HEK293 (cell line): ENCODE measurements around the gene SORL1.

Source experiments
- CTCF ChIA-PET: fragments of 350-600 bp; formaldehyde crosslinking; extraction: SDS; loops from one replicate; lab custom pipeline; 2021; ENCODE audit warnings: antibody characterized with exemption; lab: Yijun Ruan, JAX
- POLR2A ChIA-PET: fragments of 300-600 bp; formaldehyde crosslinking; extraction: SDS; loops from one replicate; lab custom pipeline; 2020; ENCODE audit warnings: antibody characterized with exemption, inconsistent platforms; lab: Yijun Ruan, JAX
- H3K27ac ChIP-seq: fragments of 200-500 bp; sonication (Bioruptor generic); 2 replicates; pipeline ENCODE4 v1.5.1; 2014; ENCODE audit warnings: low read depth, low read length, control low read depth, inconsistent platforms; ENCODE audit errors: extremely low read depth
- H3K36me3 ChIP-seq, 2 experiments: fragments of 200-500 bp in 1 of 2; sonication (Bioruptor generic) in 1 of 2; 1 replicate in 1 of 2; 2 replicates in 1 of 2; pipeline ENCODE4 v1.5.1; 2014 to 2017; ENCODE audit warnings: inconsistent platforms in 2 of 2, low read length in 2 of 2; ENCODE audit not compliant: control insufficient read depth in 2 of 2, insufficient read depth in 1 of 2
- H3K4me1 ChIP-seq: fragments of 200-500 bp; sonication (Bioruptor generic); 2 replicates; pipeline ENCODE4 v1.5.1; 2014; ENCODE audit warnings: mild to moderate bottlenecking, low read length, inconsistent platforms; ENCODE audit not compliant: control insufficient read depth, insufficient read depth
- H3K4me3 ChIP-seq: 2 replicates; pipeline ENCODE4 v1.5.1; 2011; ENCODE audit warnings: low read depth, mild to moderate bottlenecking, control low read depth, low read length, moderate library complexity
- H3K9me3 ChIP-seq: fragments of 200-500 bp; sonication (Bioruptor generic); 2 replicates; pipeline ENCODE4 v1.5.1; 2014; ENCODE audit warnings: low read depth, low read length, inconsistent platforms; ENCODE audit not compliant: control insufficient read depth, insufficient read depth
- GFI1B ChIP-seq: fragments of 450-650 bp; formaldehyde crosslinking; IDR thresholded peaks from 2 replicates; pipeline ENCODE4 v1.5.1; 2016; ENCODE audit warnings: missing biosample characterization, missing genetic modification characterization
- REST ChIP-seq: fragments of 450-650 bp; formaldehyde crosslinking; IDR thresholded peaks from 2 replicates; pipeline ENCODE4 v1.5.1; 2016; ENCODE audit warnings: missing biosample characterization, missing genetic modification characterization
- WT1 ChIP-seq: fragments of 450-650 bp; formaldehyde crosslinking; IDR thresholded peaks from 2 replicates; pipeline ENCODE4 v1.5.1; 2016; ENCODE audit warnings: missing biosample characterization, missing genetic modification characterization
- ZNF214 ChIP-seq: fragments of 450-650 bp; formaldehyde crosslinking; IDR thresholded peaks from 2 replicates; pipeline ENCODE4 v1.5.1; 2017; ENCODE audit warnings: missing biosample characterization, mild to moderate bottlenecking, missing genetic modification characterization, borderline replicate concordance
- ZNF24 ChIP-seq: fragments of 450-650 bp; formaldehyde crosslinking; IDR thresholded peaks from 2 replicates; pipeline ENCODE4 v1.5.1; 2016; ENCODE audit warnings: missing biosample characterization, missing genetic modification characterization
- ZNF280D ChIP-seq: fragments of 450-650 bp; formaldehyde crosslinking; IDR thresholded peaks from 2 replicates; pipeline ENCODE4 v1.5.1; 2016; ENCODE audit warnings: missing biosample characterization, missing genetic modification characterization
- ZNF398 ChIP-seq: fragments of 450-650 bp; formaldehyde crosslinking; IDR thresholded peaks from 2 replicates; pipeline ENCODE4 v1.5.1; 2017; ENCODE audit warnings: missing biosample characterization, missing genetic modification characterization
- ZNF555 ChIP-seq: fragments of 450-650 bp; formaldehyde crosslinking; conservative IDR thresholded peaks from 2 replicates; pipeline ENCODE4 v1.5.1; 2017; ENCODE audit warnings: missing biosample characterization, mild to moderate bottlenecking, missing genetic modification characterization, inconsistent platforms
- ZNF654 ChIP-seq: fragments of 450-650 bp; formaldehyde crosslinking; IDR thresholded peaks from 2 replicates; pipeline ENCODE4 v1.5.1; 2016; ENCODE audit warnings: low read depth, missing biosample characterization, missing genetic modification characterization
- ZNF670 ChIP-seq: fragments of 450-650 bp; formaldehyde crosslinking; IDR thresholded peaks from 2 replicates; pipeline ENCODE4 v1.5.1; 2016; ENCODE audit warnings: missing biosample characterization, missing genetic modification characterization, low read depth
- ZNF677 ChIP-seq: fragments of 450-650 bp; IDR thresholded peaks from 2 replicates; pipeline ENCODE4 v1.5.0; 2018; ENCODE audit warnings: missing biosample characterization, mild to moderate bottlenecking, missing genetic modification characterization, moderate library complexity
- ZNF830 ChIP-seq: fragments of 450-650 bp; IDR thresholded peaks from 2 replicates; pipeline ENCODE4 v1.5.0; 2018; ENCODE audit warnings: missing biosample characterization, missing genetic modification characterization, low read depth, mild to moderate bottlenecking, moderate library complexity
- TF ChIP-seq, protein P1 (sequence below): fragments of 450-650 bp; formaldehyde crosslinking; IDR thresholded peaks from 2 replicates; pipeline ENCODE4 v1.5.1; 2016; ENCODE audit warnings: missing biosample characterization, missing genetic modification characterization

SORL1 gene

DNA sequence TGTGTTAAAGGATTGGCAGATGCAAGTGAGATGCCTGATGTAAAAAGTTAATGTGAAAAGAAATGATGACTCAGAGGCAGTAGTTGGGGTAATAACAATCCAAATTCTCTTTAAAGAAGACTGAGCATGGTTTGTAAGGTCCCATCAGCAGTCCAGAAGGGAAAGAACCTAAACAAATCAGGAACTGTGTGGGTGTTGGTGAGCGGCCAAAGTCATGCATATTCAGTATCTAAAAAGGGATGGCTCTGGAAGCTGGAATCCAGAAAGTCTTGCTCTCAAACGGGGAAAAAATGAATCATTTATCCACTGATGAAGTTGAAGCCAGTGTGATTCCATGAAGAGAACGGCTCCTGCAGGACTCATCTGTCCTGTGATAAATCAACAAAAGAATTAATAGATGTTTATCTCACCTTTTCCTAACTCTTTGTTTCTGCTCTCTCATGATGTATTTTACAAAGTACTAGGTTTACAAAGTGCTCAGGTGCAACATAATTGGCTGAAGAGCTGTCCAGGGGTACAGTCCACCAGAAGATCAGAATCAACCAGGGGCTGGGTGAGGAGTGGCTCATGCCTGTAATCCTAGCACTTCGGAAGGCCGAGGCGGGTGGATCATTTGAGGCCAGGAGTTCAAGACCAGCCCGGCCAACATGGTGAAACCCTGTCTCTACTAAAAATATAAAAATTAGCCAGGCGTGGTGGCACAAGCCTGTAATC, 21.1 kb downstream of the SORL1 start:
- TF ChIP-seq REST (tag by site-specific recombination) (0 out of 2 replicates have a peak, but pooled peaks have one; percentile 25), ZNF677 (tag by site-specific recombination) (no peak), ZNF555 (tag by site-specific recombination) (no peak)
- Histone ChIP-seq H3K9me3 (no peaks in the 10 kb centered on the region), H3K4me1 (no peaks in the 10 kb centered on the region), H3K4me3 (no peak overlapping the region), H3K27ac (no peak overlapping the region), H3K36me3 (no peaks in the 10 kb centered on the region)
- ChIA-PET POLR2A (no interaction called here), CTCF (interaction anchor here (0.7 kb wide), 1 partner anchor 129 kb away, joined by 5 read pairs; no protein-coding TSS in a partner anchor)

- Histone ChIP-seq H3K27ac (no peak overlapping the region), H3K4me3 (no peak overlapping the region), H3K4me1 (no peaks in the 10 kb centered on the region), H3K36me3 (peaks cover 0 to 4% of the 10 kb centered on the region in 2 experiments; a peak in 1 of 3 replicates), H3K9me3 (no peaks in the 10 kb centered on the region)
- CTCF ChIA-PET: interaction anchor here (1.4 kb wide), 1 partner anchor 155 kb away, joined by 4 read pairs; no protein-coding TSS in a partner anchor
- TF ChIP-seq ZNF24 (tag by site-specific recombination) (no peak), ZNF214 (tag by site-specific recombination) (no peak), ZNF654 (tag by site-specific recombination) (no peak), ZNF830 (tag by site-specific recombination) (no peak)
- POLR2A ChIA-PET: no interaction called here
Measured at GRCh38 chr11:121474680-121475079, 22.6 kb downstream of the SORL1 start.

- Histone ChIP-seq H3K4me3 (no peak overlapping the region), H3K4me1 (no peaks in the 10 kb centered on the region), H3K27ac (no peak overlapping the region), H3K36me3 (peaks cover 0 to 4% of the 10 kb centered on the region in 2 experiments; a peak in 1 of 3 replicates), H3K9me3 (no peaks in the 10 kb centered on the region)
- no peak for TF ChIP-seq ZNF24 (tag by site-specific recombination)
- TF ChIP-seq ZNF398 (tag by site-specific recombination): 0 out of 2 replicates have a peak, but pooled peaks have one; percentile 13
- no peak for TF ChIP-seq GFI1B (tag by site-specific recombination)
- TF ChIP-seq ZNF670 (tag by site-specific recombination): no peak
- TF ChIP-seq, protein P1, sequence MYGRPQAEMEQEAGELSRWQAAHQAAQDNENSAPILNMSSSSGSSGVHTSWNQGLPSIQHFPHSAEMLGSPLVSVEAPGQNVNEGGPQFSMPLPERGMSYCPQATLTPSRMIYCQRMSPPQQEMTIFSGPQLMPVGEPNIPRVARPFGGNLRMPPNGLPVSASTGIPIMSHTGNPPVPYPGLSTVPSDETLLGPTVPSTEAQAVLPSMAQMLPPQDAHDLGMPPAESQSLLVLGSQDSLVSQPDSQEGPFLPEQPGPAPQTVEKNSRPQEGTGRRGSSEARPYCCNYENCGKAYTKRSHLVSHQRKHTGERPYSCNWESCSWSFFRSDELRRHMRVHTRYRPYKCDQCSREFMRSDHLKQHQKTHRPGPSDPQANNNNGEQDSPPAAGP (tag by site-specific recombination): 0 out of 2 replicates have a peak, but pooled peaks have one; percentile 32
- no peak for TF ChIP-seq ZNF280D (tag by site-specific recombination)
- TF ChIP-seq WT1: peak; percentile 74
- CTCF ChIA-PET: interaction anchor here (0.6 kb wide), 1 partner anchor 116 kb away, joined by 4 read pairs; no protein-coding TSS in a partner anchor
- POLR2A ChIA-PET: no interaction called here
Measured at GRCh38 chr11:121476379-121477032, 24.4 kb downstream of the SORL1 start.
